ENCODE results near the gene EFCAB8.

Gene EFCAB8

DNA sequence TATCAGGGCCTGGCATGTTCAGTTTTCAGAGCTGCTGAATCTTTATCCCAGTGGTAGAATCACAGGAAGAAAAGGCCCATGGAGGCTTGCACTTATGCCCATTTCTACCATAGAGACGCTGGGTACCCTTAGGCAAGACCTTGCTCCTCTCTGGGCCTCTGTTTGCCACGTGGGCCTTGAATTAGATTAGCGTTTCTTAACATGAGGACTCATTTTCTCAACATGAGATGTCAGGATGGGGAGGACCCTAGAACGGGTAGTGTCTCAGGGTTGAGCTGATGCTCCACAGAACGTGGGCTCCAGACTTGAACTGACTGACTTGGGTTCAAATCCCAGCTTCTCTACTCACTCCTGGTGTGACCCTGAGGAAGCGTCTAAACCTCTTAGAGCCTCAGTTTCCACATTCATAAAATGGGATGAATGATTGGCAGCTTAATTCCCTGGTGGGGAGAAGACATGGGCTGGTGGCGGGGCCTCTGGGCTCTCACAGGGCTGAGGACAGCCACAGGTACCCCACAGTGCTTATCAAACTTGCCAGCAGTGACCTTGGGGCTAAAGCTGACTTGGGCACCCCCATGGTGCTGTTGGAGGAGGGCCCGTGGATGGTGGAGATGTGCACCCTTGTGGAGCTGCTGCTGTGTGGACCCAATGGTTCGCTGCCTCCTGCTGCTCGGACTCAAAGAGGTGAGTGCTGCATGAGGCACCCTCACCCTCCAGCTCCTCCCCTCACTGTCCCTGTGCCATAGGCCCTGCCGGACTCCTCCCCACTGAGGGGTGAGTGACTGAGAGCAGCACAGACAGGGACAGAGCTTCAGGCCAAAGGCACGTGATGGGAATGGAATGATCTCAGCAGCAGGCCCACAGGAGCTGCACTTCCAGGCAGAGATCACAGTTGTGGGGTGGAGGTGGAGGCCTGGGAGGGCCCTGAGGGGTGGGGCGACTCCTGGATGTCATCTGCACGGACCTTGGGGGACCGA is 117.3 kb downstream of the EFCAB8 start:
- Histone ChIP-seq H3K27me3 (no peaks in the 10 kb centered on the region), H3K27ac (peak overlapping the region; percentile 97), H3K9me3 (no peaks in the 10 kb centered on the region), H4K20me1 (no peaks in the 10 kb centered on the region), H3K9ac (peak overlapping the region; percentile 49; the same call in 1 of the 2 replicates), H3K36me3 (no peaks in the 10 kb centered on the region), H3K4me2 (peak overlapping the region; percentile 99), H3K4me3 (no peak overlapping the region), H3K4me1 (peaks cover 100% of the 10 kb centered on the region)
- TF ChIP-seq Cebpa-rat (IDR thresholded peaks at IDR 0.05), result no peak

DNA sequence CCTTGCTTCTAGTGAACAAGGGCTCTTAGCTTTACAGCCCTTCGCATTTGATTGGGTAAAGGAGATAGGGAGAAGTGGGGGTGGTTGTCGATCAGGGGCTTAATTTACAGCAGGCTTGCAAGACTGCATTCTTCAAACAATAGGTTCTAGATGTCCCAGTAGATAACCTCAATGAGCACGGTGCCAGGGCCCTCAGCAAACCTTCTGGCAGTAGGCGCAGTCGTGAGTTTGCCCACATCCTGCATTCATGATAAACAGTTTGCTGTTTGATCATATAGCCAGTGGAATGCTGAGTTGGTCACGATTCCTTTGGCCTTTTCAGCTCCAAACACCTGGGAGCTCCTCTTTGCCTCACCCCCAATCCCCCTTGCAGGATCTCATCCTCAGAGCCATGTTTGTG is 118.0 kb downstream of the EFCAB8 start:
- H3K27me3 ChIP-seq, result no peaks in the 10 kb centered on the region
- H3K4me1 ChIP-seq, result peaks cover 100% of the 10 kb centered on the region
- no peaks in the 10 kb centered on the region for H3K36me3 ChIP-seq
- peak overlapping the region; percentile 97 for H3K27ac ChIP-seq
- no peak overlapping the region for H3K4me3 ChIP-seq
- no peaks in the 10 kb centered on the region for H3K9me3 ChIP-seq
- H3K9ac ChIP-seq, result peak overlapping the region; percentile 49; the same call in 1 of the 2 replicates
- TF ChIP-seq Cebpa-rat (IDR thresholded peaks at IDR 0.05), result no peak
- H3K4me2 ChIP-seq, result peak overlapping the region; percentile 99
- no peaks in the 10 kb centered on the region for H4K20me1 ChIP-seq

DNA sequence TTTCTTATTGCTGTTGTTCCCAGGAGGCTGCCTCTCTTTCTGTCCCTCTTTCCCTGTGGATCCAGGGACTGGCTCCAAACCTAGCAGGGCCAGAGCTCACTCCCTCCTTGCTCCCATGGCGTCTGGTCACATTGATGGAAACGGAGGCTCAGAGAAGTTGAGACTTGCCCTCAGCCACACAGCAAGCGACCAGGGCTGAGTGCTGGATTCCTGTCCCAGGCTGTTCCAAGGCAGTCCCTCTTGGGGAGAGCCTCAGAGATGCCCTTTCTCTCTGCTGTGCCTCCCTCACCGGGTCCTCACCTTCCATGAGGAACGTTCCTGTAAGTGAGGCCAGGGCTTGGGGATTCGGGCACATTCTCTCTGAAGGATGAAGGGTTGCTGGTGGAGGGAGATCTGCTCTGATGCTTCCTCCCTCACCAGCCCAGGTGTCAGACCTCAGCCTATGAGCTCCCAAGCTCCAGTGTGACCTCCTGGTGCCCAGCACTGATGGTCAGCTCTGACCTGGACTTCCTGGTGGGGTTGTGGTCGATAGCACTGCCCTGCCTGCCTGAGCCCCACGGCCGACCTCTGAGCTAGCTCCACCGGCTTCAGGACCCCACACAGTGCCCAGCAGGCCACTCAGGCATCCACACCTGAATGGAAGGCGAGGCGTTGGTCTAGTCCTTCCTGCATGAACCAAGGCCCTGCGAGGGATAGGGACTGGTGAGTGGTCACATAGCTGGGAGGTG is 118.7 kb downstream of the EFCAB8 start:
- H3K4me2 ChIP-seq, result peak overlapping the region; percentile 99
- H3K4me3 ChIP-seq, result no peak overlapping the region
- no peaks in the 10 kb centered on the region for H3K36me3 ChIP-seq
- no peak for TF ChIP-seq Cebpa-rat (IDR thresholded peaks at IDR 0.05)
- H3K27me3 ChIP-seq, result no peaks in the 10 kb centered on the region
- no peaks in the 10 kb centered on the region for H3K9me3 ChIP-seq
- H4K20me1 ChIP-seq, result no peaks in the 10 kb centered on the region
- peak overlapping the region; percentile 55; the same call in 1 of the 2 replicates for H3K9ac ChIP-seq
- H3K27ac ChIP-seq, result peak overlapping the region; percentile 97
- peaks cover 95% of the 10 kb centered on the region for H3K4me1 ChIP-seq

DNA sequence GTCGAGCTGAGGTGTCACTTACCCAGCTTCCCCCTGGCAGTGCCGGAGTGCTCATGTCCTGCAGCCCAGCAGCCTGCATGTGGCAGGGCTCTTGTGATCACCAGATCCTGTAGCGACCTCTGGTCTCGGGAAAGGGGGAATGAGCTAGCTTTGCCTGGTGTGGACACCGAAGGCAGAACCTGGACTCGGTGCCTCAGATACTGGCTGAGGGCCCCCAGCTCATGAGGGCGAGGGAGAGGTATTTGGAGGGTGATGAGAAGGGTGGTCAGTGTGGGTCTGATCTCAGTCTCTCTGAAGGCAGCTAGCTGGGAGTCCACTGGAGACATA is 119.2 kb downstream of the EFCAB8 start:
- no peak for TF ChIP-seq Cebpa-rat (IDR thresholded peaks at IDR 0.05)
- peak overlapping the region; percentile 55 for H3K9ac ChIP-seq
- no peaks in the 10 kb centered on the region for H3K27me3 ChIP-seq

DNA sequence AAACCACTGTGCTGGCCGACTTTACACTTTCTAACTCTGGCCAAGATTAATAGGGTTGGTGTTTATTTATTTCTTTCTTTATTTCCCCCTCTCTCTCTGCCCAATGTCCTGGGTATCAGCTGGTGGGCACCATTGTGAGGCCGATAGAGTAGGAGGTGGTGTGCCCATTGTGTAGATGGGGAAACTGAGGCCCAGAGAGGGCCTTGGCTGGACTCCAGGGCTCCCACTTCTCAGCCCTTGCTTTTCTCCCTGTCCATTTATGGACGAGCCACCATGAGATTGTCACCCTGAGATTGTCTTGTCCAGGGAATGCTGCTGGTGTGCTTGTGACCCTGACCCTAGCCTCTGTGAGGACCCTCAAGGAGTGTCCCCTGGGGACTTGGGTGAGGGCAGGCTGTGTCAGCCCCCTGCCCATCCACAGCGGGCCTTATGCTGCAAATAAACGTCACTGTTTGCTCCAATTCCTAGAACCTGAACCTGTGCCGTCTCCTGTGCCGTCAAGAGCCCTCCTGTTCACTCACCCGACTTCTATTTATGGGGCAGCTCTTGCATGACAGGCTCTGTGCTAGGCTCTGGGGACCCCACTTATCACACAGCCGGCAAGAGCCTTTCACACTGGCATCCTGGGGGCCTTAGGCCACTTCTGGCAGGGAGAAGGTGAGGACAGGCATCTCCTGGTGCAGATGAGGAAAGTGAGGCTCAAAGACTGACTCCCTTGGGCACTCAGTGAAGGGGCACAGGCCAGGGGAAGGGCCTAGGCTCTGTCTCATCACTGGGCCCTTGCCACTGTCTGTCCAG is 120.7 kb downstream of the EFCAB8 start:
- Histone ChIP-seq H3K9me3 (no peaks in the 10 kb centered on the region), H3K4me2 (peak overlapping the region; percentile 99), H3K4me1 (peaks cover 95% of the 10 kb centered on the region), H3K27ac (peak overlapping the region; percentile 82), H3K9ac (peak overlapping the region; percentile 57; the same call in 1 of the 2 replicates), H3K4me3 (no peak overlapping the region), H3K36me3 (no peaks in the 10 kb centered on the region), H4K20me1 (no peaks in the 10 kb centered on the region), H3K27me3 (no peaks in the 10 kb centered on the region)
- no peak for TF ChIP-seq Cebpa-rat (IDR thresholded peaks at IDR 0.05)

More for the DNA sequence above, 119.2 kb downstream of the EFCAB8 start:
- no peaks in the 10 kb centered on the region for H4K20me1 ChIP-seq
- no peaks in the 10 kb centered on the region for H3K36me3 ChIP-seq
- H3K9me3 ChIP-seq, result no peaks in the 10 kb centered on the region
- H3K4me1 ChIP-seq, result peaks cover 95% of the 10 kb centered on the region
- H3K4me3 ChIP-seq, result no peak overlapping the region
- H3K27ac ChIP-seq, result peak overlapping the region; percentile 97
- H3K4me2 ChIP-seq, result peak overlapping the region; percentile 99

DNA sequence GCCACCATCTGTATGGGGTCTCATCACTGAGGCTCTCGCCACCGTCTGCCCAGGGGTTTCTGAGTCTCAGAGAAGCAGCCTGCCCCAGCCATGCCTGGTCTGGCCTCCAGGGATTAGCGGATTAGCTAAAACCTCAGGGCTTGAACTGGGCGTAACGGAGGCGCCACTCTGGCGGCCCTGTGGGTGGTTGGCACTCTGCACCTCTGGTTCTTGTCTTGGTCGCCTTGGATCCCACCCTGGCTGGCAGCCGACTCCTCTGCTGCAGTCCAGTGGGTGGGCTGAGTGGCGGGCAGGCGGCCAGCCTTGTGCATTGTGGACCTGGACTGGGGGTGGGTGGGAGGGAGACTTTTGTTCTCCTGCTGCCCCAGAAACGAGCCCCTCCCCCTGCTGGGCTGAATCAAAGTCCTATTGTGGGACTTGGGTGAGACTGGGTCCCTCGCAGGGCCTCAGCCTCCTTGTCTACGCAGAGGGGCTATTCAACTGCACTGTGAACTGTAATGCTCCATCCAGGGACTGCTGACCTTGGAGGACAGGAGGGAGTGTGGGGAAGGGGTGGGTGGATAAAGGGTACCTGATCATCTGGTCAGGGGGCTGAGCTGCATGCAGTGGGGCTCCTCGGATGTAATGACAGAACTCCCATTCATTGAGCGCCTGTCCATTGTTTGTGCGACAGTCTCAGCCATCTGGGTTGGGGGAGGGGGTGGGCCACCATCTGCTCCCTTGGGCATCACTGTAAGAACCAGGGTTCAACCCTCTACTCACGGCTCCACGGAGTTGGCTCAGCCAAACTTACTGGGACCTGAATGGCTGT is 121.6 kb downstream of the EFCAB8 start:
- Histone ChIP-seq H3K9ac (peak overlapping the region; percentile 57; the same call in 1 of the 2 replicates), H4K20me1 (no peaks in the 10 kb centered on the region), H3K4me3 (no peak overlapping the region), H3K36me3 (no peaks in the 10 kb centered on the region), H3K27me3 (no peaks in the 10 kb centered on the region), H3K4me1 (peaks cover 87% of the 10 kb centered on the region), H3K27ac (peak overlapping the region; percentile 82), H3K4me2 (peak overlapping the region; percentile 99), H3K9me3 (no peaks in the 10 kb centered on the region)
- TF ChIP-seq Cebpa-rat (IDR thresholded peaks at IDR 0.05), result no peak

DNA sequence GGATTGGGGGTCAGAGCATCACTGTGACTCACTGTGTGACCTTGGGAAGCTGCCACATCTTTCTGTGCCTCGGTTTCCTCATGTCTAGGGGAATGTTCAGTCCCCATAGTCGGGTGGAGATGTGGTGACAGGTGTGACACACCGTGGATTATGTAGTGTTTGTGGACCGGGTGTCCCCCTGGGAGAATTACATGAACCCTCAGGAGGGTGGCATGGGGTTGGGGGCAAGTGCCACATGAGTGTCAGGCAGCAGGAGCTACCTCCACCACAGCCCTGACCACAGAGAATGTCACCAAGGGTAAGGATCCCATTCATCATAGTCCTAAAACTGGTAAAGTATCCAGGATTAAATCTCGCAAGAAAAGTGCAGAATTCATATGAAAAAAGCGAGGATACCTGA is 122.3 kb downstream of the EFCAB8 start:
- no peak for TF ChIP-seq Cebpa-rat (IDR thresholded peaks at IDR 0.05)
- no peaks in the 10 kb centered on the region for H3K9me3 ChIP-seq
- H3K27me3 ChIP-seq, result no peaks in the 10 kb centered on the region
- H3K4me3 ChIP-seq, result no peak overlapping the region
- H3K36me3 ChIP-seq, result no peaks in the 10 kb centered on the region
- H3K4me1 ChIP-seq, result peaks cover 81% of the 10 kb centered on the region
- peak overlapping the region; percentile 82; the same call in 1 of the 2 replicates for H3K27ac ChIP-seq
- H3K9ac ChIP-seq, result no peak overlapping the region
- H4K20me1 ChIP-seq, result no peaks in the 10 kb centered on the region
- peak overlapping the region; percentile 99 for H3K4me2 ChIP-seq

DNA sequence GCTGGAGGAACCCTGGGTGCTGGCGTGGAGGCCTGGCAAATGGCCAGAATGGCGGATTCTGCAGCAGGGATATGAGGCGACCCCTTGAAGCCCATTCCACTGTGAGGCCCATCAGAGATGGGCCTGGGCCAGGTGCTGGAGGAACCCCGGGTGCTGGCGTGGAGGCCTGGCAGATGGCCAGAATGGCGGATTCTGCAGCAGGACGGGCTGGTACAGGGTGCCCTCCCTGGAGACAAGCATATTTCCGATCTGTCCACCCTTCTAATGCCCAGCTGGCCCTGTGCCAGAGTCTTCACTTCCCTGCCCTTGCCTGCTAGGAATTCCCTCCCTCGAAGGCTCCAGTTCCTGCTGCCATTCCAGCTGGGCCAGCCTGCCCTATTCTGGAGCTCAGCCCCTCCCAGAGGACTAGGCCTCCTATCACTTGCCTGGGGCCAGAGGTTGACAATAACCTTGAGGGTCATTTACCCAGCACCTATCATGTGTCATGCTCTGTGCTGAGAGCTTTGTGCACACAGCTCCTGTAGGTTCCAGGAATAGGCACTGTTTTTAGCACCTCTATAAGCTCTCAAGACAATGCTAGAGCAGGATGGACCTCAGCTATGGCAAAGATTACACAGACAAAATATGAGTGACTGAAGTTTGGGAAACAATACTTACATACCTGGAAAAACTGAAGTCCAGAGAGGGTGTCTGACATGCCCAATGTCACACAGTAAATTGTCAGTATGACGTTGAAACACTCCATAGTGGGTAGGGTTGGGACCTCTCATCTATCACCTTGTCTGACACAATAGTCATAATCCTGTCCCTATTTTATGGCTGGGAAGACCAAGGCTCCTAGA is 124.1 kb downstream of the EFCAB8 start:
- Histone ChIP-seq H3K27me3 (no peaks in the 10 kb centered on the region), H3K36me3 (no peaks in the 10 kb centered on the region), H3K27ac (peak overlapping the region; percentile 56), H3K9ac (no peak overlapping the region; the same call in 1 of the 2 replicates), H4K20me1 (no peaks in the 10 kb centered on the region), H3K4me2 (peak overlapping the region; percentile 61), H3K9me3 (no peaks in the 10 kb centered on the region), H3K4me1 (peaks cover 79% of the 10 kb centered on the region), H3K4me3 (no peak overlapping the region)
- TF ChIP-seq Cebpa-rat (IDR thresholded peaks at IDR 0.05), result no peak

All from BLaER1 (cell line).